NCI-H1048 (cell line): ENCODE measurements around the gene NKX1-2.

Experiments
- DNase-seq: peaks from one replicate; lab custom pipeline; 2025; lab: John Stamatoyannopoulos, UW

The NKX1-2 gene

DNA sequence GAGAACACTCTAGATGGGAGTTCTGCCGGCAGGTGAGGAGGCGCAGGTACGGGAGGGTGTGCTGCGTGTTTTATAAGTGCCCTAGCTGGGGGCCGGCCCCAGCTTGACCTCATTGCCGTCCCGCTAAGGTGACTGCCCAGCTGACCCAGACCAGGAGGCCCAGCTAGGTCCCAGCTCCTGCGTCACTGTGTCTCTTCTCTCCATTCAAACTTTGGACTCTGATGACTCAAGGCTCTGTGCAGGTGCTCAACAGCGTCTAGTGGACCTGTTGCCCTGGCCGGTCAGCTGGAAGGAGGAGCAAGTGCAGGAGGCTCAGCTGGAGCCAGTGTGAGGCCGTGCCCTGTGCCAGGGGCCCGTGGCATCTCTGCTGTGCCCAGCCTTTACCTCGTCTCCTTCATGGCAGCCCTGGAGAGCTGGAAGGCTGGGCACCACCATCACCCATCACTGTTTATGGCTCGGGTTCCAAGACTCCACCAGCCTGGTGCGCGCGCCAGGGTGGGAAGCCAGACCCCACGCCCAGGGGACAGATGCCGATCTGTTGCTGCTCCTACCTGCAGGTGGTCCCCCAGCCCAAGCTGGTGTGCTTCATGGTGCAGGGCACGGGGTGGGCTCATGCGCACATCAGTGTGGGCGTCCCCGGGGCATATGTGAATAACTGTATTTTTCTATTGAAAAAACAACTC, 26.3 kb upstream of the NKX1-2 start:
- no peak for DNase-seq

DNA sequence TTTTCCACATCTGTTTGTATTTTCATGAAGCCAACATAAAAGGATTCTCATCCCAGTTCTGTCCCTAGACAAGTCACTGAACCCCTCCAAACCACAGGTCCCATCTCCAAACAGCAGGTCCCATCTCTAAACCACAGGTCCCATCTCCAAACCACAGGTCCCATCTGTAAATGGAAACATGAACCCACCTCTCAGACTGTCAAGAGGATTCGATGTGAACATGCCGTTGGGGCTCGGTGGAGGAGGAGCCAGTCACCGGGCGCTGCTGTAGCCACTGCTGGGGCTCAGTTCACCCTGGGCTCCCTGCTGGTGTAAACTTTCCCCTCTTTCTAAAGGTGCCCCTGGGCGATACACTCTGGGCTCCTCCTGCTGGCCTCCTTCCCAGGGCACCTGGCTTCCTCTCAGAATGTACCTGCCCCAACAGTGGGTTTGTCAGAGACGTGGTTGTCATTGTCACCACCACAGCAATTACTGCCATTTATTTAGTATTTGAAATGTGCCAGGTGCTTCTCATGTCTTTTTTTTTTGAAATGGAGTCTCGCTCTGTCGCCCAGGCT, 24.8 kb upstream of the NKX1-2 start:
- no peak for DNase-seq

DNA sequence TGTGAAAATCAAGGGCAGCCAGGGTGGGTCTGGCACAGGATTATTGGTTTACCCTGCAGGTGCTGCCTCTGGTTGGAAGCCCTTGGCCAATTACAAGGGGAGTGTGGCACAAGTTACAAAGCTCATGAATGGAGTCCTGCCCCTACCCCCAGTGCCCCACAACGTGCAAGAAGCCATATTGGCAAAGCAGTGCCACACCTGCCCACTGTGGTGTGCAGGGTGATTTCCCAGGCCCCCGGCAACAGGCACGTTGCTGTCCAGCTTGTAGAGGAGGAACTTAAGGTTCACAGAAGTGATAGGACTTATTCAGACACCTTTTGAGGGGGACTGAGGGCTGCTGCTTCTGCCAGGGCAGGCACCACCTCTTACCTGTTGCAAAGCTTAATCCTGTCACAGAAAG, 23.2 kb upstream of the NKX1-2 start:
- DNase-seq = no peak

DNA sequence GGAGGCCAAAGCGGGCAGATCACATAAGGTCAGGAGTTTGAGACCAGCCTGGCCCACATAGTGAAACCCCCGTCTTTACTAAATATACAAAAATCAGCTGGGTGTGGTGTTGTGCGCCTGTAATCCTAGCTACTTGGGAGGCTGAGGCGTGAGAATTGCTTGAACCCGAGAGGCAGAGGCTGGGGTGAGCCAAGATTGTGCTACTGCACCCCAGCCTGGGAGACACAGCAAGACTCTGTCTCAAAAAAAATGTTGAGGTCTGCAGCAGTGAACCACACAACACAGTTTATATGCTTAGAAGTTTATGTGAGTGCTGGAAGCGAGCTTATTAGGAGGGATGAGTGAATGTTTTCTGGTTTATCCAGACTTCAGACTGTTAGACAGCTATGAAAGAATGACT, 22.2 kb upstream of the NKX1-2 start:
- no peak for DNase-seq

DNA sequence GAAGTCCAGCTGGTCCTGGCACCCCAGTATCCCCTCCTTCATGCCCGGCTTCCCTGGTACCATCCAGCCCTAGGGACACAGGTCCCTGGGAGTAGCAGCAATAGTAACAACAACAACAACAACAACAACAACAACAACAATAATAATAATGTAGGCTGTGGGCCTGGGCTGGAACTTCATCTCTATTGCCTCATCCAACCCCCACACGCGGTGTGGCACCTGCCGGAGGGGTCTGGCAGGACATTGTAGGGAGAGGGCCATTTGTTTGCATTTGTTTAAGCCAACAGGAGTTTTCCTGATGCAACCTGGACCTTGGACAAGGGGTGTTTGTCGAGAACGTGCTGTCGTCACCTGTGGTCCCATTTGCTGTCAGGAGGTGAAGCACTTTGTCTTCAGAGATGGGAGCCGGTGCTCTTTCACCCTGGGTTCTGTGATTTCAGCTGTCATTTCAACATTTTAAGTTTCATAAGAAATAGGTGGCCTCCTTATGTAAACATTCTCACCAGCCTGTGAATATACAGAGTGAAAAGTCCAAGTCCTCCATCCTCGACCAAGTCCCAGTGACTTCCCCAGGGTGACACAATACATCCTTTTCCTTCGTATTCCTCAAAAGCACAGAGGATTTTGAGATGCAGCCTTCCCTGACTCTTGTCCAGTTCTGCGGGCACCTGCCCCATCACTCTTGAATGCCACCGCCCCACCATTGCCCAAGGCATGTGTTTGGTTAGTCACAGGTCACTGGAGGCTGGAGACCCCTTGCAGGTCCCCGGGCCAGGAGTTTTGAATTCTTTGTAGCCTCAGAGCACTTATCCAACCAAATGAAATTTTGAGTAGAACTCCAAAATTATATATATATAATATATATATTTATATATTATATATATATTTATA, 21.0 kb upstream of the NKX1-2 start:
- DNase-seq = no peak

DNA sequence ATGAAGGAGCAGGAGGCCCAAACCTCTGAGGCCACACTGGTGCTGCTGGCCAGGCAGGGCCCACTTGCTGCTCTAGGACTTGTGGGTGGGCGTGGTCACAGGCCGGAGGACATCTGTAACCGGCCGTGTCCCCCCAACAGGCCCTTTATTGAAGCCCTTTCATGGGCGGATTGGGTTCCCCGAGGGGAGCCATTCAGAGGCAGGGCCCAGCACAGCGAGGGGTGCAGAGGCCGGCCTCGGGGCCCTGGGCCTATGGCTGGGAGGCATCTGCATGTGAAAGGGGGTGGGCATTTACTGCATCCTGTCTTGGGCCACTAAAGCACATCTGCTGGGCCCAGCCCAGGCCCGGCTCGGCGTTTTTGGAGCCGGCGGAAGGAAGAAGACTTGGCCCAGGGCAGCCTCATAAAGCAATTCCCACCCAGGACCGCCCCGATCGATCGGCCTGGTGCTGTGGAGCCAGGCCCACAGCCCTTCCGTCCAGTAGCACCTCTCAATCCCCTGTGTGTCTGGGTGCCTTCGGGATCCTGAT, 20.2 kb upstream of the NKX1-2 start:
- DNase-seq = no peak

DNA sequence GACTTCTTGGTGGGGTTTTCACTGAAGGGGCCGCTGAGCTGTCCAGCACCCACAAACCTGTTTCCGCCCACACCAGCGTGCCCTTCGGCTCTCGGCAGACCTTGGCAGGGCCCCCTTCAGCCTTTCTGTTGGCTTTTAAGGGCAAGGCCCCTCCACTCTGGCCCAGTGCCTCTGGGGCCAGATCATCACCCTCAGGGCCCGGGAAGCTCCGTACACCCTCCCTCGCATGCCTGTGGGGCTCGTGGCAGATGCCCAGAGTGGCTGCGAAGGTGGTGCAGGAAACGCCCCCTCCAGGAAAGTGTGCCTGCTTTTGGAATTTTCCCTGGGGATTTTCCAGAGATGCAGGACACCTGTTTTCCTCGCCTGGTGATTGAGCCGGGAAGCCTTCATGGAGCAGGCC, 18.8 kb upstream of the NKX1-2 start:
- DNase-seq = no peak

DNA sequence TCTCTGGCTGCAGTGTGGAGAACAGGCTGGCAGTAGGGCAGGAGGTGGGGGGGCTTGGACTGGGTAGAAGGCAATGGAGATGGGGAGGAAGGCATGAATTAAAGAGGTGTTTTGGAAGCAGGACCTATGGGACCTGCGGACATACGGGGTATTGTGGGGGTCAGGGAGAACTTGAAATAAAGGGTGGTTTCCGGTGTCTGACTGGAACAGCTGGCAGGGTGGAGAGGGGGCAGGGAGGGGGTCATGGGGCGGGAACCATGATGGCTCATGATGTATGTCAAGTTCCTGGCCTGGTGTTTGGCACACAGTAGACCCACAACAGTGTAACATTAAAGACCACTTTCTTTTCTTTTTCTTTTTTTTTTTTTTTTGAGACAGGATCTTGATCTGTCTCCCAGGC, 17.3 kb upstream of the NKX1-2 start:
- no peak for DNase-seq

DNA sequence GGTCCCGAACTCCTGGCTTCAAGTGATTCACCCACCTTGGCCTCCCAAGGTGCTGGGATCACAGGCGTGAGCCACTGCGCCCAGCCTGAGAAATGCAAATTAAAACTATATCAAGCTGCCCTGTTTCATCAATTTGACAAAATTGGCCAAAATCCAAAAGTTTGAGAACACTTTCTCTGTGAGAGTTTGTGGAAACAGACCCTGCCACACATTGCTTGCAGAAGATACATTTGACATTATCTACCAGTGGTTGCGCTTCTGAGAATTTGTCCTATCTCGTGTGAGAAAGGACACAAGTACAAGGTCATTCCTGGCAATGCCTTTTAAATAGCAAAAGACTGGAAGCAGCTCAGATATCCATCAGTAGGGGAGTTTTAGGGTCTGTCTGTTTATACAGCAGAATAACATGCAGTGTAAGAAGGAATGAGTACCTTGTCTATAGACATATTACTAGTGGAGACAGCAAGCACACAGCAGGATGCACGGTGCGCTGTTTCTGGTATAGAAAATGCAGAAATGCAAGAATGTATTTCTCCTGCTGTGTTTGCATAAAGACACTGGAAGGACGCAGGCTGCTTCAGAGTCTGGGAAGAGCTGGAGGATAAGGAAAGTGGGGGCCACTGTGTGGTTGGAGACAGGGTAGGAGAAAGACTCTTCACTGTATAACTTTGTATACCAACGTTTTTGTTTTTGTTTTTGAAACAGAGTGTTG, 16.1 kb upstream of the NKX1-2 start:
- no peak for DNase-seq

DNA sequence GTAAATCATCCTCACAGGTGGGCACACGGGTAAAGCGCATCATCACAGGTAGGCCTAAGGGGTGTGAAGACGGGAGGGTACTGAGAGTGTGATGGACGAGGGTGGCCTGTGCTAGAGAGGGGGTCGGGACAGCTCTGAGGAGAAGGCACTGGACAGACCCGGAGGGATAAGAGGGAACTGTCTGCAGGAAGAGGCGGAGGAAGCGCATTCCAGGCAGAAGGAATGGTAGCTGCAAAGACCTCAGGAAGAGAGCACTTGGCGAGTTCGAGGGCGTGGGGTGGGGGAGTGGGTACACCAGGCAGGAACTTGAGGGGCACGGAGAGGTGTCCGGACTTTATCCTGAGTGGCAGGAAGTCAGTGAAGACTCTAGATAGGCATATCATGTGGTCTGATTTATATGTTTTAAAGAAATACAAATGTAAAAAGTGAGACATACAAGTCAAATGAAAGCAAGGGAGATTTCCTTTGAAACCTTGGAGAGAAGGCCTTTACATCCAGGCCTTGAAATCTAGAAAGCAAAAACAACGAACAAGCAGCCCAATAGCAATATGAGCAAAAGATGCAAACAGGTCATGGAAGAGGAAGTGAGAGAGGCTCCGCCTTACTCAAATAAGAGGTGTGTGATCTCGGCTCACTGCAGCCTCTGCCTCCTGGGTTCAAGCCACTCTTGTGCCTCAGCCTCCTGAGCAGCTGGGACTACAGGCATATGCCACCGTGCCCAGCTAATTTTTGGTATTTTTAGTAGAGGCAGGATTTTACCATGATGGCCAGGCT, 15.4 kb upstream of the NKX1-2 start:
- no peak for DNase-seq

DNA sequence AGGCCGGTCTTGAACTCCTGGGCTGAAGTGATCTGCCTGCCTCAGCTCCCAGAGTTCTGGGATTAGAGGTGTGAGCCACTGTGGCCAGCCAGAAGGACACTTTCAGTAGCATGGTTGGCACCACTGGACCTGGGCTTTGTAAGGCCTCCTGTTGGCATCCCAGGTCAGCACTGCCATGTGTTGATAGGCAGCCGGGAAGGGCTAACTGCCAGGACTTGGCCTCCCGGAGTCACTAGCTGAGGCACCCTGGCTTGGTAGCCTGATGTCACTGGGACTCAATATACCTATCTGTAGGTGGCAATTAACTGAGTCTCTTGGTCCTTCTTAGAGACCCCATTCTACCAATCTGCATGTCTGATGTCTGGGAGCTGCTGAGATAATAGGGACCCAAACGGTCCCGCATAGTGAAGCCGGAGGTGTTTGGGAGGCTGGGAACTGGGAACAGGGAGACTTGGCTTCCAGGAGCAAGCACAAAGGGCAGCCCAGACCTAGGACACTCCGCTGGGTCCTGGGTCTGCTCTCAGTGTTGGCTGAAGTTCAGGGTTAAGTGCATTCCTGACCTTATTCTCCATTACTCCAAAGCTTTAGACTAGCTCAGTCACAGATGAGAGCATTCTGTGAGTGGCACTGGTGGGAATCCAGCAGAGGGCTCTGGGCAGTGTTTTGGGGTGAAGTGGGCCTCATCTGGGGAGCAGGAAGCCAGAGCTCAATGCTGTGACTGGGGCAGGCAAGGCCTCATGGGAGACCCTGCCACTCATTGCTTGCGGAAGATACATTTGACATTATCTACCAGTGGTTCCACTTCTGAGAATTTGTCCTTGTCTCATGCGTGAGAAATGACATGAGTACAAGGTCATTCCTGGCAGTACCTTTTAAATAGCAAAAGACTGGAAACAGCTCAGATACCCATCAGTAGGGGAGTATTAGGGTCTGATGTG, 14.5 kb upstream of the NKX1-2 start:
- DNase-seq = no peak

DNA sequence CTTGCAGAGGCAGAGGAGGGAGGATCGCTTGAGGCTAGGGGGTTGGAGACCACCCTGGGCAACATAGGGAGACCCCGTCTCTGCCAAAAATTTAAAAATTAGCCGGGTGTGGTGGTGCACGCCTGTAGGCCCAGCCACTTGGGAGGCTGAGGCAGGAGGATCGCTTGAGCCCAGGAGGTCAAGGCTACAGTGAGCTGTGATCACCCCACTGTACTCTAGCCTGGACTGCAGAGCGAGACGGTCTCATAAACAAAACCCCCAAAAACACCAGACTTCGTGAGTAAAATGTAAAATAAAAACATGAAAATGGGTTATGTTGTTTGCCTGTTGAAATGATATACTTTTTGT, 12.5 kb upstream of the NKX1-2 start:
- no peak for DNase-seq

DNA sequence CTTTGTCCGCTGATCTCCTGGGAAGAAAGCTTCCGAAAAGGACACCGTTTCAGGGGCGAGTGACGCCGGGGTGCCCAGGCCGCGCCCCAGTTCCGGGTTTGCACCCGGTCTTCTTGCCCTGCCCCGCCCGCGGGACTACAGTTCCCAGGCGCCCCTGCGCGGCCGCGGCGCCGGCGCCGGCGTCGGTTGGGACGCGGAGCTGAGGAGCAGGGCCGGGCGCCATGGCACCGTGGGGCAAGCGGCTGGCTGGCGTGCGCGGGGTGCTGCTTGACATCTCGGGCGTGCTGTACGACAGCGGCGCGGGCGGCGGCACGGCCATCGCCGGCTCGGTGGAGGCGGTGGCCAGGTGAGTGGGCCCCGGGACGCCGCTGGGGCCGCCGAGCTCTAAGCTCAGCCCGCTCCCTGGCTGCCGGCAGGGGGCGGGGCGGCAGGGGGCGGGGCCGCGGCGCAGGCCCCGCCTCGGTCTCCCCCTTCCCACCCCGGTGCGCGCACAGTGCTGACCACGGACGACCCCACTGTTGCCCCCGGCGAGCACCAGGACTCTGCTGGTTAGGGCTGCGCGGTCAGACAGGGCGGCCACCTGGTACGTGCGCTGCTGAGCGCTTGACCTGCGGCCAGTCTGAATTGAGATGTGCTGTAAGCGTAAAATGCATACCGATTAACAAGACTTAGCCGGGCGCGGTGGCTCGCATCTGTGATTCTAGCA, 12.0 kb upstream of the NKX1-2 start, which contains the start of gene LHPP:
Gene LHPP (plus strand): TSS at position 182 of the 706 bp plus-strand sequence. CDS start 40 bp downstream, at position 222.
- peak; percentile 57 for DNase-seq

DNA sequence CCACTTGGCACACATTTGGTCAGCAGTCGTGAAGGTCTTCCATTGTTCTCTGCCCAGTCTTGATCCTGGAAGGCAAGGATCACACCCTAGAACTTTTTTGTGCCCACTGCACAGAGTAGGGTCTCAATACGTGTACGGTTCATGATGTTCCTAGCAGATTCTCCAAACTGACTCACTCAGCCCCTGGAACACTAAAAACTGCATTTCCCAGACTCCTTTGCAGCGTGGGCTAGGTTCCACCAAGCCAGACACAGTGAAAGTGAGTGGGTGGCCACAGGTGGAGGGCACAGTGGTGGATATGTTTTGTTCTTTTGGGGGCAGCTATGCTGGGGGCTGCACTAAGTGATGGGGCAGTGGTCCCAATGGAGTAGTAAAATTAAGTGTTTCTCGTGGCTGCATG, 10.3 kb upstream of the NKX1-2 start:
- DNase-seq = no peak

DNA sequence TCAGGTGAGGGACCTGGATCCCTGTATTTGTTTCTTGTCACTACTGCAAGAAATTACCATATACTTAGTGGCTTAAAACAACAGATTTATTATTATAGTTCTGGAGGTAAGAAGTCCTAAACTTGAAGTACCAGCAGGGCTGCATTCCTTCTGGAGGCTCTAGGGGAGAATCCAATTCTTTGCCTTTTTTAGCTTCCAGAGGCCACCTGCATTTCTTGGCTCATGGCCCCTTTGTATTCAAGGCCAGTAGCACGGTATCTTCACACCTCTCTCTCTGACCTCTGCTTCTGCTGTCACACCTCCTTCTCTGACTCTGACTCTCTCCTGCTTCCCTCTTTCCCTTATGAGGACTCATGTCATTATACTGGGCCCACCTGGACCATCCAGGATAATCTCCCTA, 9.6 kb upstream of the NKX1-2 start:
- DNase-seq = no peak

DNA sequence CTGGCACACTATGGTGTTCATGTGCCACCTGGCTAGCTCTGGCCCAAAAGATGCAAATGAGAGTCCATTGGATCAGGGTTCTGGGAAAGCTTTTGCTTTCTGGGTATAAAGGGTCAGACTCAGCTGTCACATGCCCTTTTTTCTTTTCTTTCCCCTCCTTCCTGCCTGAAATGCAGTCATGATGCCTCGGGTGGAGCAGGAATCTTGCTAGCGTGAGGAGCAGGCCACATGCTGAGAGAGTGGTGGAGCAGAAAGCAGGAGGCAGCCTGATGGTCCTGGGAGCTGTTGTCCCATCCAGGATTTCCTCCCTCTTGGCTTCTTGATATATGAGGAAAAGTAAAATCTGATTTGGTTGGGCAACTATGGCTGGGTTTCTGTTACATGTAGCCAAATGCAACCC, 9.1 kb upstream of the NKX1-2 start:
- no peak for DNase-seq

DNA sequence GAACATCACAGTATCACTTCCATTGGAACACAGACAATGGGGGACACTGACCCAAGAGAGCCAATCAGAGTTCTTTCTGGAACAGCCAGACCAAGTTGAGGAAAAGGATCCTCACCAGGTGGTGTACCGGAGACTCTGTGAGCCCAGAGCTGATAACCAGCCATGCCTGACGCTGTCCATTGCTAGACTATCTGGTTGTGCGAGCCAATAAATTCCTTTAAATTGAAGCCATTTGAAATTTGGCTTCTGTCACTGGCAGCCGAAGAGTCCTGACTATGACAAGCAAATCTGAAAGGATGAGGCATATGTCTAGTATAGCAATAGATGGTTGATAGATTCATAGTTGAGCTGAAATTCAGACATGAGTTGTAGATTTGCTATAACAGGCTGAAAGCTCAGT, 8.6 kb upstream of the NKX1-2 start:
- no peak for DNase-seq

DNA sequence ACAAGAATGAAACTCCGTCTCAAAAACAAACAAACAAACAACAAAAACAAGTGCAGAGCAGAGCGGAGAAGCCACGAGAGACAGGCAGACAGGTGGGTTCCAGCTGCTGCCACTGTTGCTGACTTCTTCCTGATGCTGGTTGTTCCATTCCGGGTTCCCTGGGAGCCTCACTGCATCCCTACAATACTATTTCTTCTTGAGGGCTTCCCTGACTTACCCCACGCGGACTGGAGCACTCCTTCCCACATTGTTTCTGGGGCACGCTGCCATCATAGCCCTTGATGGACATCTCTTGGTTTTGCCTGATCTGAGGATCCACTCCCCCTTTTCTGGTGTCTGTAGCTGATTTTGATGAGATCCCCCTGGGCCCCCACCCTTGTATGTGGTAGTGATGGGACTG, 5.6 kb upstream of the NKX1-2 start:
- no peak for DNase-seq

DNA sequence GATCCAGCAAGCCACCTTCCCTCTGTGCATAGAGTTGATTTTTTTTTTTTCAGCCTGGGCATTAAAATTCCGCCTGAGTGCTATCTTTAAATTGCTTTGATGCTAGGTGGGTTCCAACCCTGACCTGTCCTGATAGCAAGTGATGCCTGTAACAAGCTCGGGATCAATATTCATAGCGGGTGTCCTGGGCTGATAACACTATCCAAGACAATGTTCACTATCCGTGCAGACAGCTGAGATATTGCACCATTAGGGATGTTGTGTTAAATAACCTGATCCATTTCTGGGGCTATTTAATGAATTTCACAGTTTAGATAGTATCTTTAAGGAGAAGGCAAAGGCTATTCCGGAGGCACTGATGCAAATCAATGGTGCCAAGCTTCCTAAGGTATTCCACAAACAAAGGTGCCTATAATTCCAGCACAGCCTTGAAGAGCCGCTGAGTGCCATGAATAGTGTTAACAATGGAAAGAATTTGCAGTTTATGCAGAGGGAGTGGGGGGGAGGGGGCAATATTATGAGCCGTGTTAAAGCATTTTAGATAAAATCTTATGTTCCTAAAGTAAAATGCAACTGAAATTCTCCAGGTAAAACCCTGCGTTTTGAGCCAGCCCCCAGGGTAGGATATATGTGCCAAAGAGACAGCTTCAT, 4.2 kb upstream of the NKX1-2 start:
- no peak for DNase-seq
